HG03108 (cell line): Measurements from ENCODE around the gene GLB1L.

Source experiments
- ATAC-seq: cut with Tn5 transposase; IDR thresholded peaks from one replicate; pipeline ENCODE4 v1.9.1; 2021; ENCODE audit warnings: moderate library complexity; ENCODE audit not compliant: unreplicated experiment

The GLB1L gene

DNA sequence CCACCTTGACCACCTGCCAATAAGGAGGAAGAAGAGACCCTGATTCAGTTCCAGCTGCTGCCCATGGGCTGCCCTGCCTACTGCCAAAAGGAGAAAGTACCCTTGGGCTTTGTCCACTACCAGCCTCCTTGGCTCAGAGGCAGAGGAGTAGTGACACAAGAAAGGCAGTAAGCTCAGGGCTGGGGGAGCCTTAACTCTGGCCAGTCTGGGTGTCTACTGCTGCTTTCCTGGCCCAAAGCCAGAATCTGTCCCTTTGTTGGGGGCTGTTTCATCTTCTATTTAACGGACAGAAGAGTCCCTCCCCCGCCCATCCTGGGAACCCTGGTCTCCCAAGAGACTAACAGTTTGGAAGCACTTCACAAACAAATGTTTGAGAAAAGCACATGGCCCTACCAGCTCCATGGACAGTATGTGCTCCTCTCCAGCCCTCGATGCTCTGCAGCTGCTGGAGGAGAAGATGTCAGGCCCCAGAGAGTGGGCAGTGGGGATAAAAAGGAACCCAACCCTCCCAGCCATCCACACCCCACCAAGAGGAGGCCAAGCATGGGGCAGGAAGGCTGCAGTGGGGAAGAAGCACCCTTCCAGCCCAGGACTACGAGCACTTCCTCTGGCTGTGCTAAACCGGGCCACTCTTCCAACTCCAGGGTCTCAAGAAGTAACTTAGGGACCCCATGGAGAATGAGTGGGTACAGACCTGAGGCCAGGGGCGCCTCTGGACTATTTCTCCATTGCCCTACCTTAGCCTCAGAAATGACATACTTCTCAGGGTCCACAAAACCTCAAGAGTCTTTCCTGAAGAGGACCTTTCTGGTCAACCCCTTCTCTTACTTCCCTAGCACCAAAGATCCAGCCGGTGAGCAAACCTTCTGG, 17.0 kb downstream of the GLB1L start:
- no peak for ATAC-seq

DNA sequence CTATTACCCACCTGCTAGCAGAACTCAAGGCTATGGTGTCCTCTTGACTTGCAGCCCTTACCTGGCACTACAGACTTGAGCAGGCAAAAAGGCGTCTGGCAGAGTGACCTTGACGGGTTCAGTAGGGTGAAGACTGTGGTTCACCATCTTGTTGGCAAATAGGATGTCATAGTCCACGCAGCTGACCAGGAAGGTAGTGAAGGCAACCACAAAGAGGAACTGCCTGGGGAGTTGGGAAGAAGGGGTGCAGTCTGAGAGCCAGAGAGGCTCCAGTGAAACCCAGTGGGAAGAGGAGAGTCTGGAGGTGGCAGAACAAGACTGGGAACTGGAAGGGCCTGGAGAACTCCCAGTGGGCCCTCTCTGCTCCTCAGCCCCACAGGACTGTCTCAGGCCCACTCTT, 19.9 kb downstream of the GLB1L start:
- no peak for ATAC-seq

DNA sequence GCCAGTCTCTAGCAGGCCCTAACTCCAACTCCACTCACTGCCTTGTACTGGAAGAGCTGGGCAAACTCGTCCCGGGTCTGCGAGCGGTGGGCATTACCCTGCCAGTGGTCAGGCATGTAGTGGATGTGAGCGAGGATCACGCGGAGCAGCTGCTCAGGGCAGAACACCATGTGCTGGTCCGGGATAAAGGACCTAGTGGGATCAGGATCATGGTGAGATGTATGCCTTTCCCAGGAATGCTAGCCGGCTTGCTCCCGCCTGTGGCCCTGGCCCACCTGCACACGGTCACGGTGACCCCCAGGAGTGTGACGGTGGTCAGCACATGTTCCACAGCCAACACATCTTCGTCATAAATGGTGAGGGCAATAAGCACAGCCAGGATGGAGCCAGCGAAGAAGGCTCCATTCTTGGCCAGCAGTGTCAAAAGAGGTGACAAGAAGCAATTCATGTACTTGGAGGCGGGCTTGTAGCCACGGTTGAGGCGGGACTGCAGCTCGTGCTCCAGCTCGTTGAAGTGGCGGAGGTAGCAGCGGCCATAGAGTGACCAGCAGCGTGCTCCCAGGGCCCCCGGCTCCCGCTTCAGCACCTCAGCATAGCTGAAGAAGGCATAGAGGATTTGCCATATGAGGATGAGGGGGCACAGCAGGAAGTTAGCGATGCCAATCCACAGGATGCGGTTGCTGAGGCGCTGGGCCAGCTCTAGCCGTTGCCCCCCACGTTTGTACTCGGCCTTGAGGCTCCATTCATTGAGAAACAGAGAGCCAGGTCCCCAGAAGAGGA, 21.2 kb downstream of the GLB1L start:
- ATAC-seq = no peak

DNA sequence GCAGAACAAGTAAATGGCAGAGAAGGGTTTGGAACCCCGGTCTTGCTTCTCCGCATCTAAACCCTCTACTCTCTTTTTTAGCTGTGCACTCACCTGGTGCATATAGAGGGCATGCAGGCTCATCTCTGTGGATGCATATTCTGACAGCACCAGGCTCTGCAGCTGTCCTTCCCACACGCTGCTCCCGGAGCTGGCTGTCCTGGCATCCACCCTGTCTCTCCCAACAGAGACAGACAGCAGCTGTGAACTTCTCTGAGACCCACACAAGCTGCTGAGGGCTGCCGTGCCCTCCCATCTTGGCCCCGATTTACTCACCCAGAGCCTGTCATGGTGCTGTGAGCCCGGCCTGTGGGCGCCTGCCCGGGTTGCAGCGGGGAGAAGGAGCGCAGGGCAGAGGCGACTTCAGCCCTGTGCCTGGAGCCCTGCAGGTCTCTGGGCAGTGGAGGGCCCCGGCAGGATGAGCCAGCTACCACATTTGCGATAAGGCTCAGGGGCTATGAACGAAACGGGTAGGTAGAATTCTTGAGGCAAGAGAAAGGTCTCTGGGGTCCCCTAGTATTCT, 23.2 kb downstream of the GLB1L start:
- ATAC-seq = no peak

DNA sequence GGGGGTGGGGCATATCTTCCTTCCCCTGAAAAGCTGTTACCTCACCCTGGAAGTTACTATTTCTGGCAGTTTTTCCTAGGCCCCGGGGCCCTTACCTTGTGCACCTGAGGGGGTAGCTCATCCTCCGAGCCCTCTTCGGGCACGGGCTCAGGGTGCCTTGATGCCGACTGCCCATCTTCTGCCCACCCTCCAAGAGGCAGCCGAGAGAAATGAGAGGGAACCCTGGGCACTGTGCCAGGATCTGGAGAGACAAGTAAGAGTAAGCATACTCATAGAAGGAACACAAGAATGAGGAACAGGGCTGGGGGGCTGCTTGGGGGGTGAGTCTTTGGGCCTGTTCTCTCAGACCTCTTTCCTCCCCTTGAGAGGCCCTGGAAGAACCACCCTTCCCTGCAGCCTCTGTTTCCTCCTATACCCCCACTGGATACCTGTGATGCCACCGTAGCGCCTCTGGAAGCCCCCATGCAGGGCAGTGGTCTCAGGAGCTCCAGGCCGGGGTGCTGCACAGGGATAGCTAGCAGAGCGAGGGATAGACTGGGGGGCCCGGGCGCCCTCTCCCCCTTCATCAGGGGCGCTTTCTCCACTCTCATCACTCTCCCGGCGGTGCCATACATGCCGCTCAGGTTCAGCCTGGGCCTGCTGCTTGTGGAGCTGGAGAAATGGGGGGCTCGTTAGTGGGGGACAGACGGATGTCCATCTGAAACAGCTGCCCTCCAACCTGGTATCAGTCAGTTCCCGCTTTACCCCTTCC, 24.4 kb downstream of the GLB1L start:
- ATAC-seq = no peak

DNA sequence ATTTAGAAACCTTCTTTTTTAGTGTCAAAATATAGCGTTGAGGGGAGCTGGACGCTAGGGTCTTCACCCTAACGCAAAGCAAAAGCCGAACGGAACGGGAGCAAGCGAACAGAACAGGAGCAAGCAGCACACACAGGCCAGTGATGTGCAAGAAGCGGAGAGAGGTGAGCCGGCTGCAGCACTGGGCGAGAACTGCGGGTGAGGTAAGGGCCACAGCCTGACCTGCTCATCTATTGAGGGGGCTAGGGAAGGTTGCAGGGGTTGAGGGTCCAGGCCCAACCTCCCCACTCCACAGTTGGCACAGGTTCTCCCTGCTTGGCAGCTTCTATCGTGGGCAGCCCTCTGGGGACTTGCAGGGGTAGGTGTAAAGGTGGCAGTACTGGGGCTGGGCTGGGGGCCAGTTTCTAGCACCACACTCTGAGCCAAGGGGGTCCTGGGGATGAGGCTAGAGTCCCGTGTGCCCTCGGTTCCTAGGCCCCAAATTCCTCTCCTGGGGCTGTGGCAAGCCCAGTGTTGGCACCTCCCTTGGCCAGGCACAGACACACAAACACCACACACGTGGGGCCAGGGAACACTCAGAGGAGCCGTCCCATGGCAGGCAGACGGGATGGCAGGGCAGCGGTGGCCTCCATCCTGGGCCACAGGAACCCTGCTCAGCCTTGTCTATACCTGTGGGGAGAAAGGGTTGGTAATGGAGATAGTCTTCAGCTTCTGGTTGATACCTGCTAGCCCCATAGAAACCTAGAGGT, 25.3 kb downstream of the GLB1L start:
- ATAC-seq = no peak

DNA sequence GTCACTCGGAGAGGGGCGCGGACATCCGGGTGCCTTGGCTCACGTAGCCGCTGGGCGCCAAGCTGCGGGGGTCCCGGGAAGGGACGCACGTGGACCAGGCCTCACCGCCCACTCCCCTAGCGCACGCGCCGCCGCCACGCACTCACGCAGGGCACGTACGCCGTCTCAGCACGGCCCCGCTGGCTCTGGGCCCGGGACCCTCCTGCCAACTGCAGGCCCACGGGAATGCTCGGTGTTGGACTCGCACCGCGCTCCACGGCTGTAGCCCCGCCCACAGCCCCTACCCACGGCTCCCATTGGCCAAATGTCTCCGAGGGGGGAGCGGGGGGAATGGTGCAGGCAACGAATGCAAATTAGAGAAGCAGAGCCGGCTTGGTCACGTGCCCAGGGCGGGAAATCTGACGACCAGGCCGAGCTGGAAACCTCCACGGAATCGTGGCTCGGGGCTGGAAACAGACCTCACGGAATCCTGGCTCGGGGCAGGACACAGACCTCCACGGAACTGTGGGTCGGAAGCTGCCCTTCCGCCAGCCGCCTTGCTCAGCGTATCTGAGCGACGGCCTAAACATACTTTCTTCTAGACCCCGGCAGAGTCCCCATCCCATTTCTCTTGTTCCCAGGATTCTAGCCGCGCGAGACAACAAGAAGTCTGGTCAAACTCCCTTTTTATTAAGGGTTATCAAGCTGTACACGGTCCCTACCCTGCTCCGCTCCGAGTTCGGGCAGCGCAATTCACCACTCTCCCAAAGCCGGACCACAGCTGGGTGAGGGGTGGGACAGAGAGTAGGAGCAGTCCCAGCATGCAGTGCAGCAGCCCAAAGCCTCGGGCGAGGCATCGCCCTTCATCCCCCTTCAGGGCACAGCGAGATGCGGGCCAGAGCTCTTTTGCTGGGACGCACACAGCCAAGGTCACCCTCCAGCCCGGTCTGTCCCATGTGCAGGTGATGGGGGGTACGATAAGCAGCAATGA, 26.2 kb downstream of the GLB1L start, which contains the start of gene ABCB6:
Gene ABCB6, minus strand, starts transcription at position 227 of the 970 bp plus-strand sequence. CDS start 285 bp downstream, outside the sequence.
- peak; percentile 68 for ATAC-seq

DNA sequence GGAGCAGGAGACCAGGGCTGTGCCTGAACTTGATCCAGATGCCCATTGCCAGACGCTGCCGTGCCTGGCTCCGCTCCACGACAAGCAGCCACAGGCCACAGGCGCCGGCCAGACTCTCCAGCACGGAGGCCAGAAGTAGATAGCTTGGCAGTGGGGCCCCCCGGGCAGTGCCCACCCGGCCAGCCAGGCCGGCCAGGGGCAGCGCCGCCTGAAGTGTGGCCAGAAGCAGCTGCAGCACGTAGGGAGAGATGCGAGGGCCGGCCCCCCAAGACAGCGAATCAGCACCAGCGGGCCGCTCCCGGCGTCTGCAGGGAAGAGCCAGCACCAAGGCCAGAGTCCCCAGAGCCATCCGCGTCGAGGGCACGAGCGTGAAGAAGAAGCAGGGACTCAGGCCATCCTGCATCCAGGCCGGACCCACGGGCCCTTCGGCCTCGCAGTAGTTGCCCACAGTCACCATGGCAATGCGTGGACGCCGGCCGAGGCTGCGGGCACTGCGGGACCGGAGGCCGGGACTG, 27.0 kb downstream of the GLB1L start:
- peak; percentile 19 for ATAC-seq

DNA sequence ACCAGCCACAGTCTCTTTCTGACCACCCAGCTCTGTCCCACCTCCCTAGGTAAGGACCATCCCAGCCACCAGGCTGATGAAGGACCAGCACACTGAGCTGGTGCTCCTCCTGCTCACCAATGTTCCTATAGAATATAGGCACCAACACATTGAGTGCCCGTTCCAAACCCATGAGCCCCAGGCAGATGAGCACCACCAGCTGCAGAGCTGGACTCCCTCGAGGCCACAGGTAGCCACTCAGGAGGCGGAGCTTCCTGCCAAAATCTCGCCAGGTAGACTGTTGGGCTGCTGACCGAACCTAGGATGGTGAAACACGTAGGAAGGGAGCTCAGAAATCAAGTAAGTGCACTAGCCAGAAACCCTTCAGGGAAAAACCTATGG, 28.7 kb downstream of the GLB1L start:
- ATAC-seq = no peak

DNA sequence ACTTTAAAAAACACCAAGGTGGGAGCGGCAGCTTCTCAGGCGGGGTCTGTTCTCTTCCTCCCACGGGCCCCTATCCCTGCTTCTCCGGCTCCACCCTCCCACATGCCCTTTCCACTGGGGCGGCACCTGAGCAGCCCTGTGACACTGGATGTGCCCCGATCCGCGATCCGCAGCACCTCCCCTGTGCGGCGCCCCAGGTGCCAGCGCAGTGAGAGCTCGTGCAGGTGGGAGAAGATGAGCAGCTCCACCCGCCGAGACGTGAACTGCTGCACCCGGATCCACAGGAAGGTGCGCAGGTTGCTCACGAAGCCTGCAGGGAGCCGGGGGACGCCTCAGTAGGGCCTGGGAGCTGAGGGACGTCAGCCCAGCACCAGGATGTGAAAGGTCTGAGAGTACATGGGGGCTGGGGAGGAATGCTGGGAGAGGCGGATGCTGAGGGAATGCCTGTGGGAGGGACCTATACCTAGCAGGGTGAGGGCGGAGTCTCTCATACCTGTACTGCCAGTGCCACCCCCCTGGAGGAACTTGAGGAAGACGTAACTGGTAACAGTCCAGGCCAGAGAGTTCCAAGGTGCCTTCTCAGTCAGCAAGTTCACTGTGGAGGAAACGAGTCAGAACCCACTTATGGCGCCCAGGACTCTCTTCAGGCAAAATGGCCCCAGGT, 29.2 kb downstream of the GLB1L start:
- no peak for ATAC-seq

DNA sequence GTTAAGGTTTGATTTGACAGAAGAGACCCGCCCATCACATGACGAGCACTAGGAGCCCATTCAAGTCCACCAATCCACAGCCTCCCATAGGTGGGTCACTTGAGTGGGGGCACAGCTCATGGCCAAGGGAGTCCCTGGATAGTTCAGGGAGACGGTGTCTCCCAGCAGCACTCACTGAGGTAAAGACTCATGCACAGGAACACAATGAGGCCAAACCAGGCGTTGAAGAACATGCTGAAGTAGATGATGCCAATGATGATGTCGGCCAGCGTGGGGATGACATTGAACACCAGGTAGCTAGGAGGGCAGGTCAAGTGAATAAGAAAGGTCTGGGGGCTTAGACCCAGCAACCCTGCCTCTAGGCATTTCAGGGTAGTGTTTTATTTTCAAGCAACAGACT, 30.5 kb downstream of the GLB1L start:
- ATAC-seq = no peak

DNA sequence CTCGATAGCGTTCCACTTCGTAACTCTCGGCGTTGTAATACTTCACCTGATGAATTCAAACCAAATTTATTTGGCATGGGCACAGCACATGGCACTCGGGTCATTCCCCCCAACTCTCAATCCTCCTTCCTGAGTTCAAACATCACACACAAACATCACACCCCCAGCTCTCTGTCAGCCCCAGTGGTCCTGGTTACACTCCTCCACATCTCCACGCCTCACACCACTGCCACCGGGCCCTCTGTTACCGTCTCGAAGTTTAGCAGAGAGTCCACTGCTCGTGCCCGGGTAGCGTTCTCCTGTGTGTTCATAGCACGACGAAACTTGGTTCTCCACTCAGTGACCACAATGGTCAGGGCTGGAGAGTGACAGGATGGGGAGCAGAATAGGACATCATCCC, 31.1 kb downstream of the GLB1L start:
- ATAC-seq = no peak

DNA sequence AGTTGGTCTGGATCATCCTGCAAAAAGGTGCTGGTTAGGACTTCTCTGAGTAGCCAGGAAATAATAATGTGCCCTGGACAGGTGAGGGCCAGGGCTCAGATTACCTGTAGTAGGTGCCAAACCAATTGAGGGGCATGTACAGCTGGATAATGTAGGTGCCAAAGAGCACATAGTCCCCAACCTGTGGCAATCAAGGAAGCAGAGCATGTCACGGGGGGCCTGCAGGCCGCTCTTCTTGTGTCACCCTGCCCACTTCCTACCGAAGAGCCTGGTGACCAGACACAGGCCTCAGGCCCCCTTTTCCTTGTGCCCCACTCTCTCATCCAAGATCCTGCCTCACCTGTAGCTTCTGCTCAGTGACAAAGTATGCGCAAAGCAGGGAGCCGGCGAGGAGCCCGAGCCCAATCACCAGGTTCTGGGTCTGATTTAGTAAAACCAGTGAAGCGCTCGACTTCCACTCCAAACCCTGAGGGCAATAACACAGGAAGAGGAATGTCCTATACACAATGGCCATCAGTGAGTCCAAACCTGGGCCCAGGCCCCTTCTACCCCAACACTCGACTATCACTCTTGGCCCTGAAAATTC, 31.7 kb downstream of the GLB1L start:
- ATAC-seq = no peak

DNA sequence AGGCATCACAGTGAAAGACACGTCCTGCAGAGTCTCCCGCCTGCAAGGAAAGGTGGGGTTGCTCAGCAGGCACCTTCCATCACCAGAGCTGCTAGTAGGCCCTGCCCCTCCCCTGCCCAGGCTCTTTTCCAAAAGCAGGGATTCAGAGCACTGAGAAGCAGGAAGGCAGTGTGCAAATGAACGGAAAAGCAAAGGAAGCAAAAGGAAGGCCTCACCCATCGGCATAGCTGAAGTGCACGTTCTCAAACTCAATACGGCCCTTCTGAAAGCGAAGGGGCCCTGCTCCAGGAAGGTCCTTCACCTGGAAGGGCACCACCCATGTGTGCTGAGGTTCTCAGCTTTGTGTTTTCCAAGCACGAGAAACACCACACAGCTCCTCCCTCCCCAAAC, 32.2 kb downstream of the GLB1L start:
- no peak for ATAC-seq

DNA sequence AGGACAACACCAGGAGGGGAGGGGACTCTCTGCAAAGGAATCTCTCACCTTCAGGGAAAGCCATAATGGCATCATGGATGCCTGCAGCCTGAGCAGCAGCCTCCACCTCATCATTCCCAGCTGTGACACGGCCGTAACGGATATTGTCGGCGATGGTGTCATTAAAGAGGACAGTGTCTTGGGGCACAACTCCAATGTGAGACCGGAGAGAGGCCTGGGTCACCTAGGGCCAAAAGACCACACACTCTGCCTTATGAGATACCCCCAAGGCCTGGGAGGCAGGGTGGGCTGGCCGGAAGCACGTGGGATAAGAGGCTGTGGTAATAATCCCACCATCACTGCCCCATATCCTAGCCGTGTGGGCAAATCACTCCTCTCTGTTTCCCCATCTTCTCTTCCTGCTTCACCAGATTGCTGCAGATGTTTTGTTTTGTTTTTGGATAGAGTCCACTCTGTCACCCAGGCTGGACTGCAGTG, 34.3 kb downstream of the GLB1L start:
- no peak for ATAC-seq

DNA sequence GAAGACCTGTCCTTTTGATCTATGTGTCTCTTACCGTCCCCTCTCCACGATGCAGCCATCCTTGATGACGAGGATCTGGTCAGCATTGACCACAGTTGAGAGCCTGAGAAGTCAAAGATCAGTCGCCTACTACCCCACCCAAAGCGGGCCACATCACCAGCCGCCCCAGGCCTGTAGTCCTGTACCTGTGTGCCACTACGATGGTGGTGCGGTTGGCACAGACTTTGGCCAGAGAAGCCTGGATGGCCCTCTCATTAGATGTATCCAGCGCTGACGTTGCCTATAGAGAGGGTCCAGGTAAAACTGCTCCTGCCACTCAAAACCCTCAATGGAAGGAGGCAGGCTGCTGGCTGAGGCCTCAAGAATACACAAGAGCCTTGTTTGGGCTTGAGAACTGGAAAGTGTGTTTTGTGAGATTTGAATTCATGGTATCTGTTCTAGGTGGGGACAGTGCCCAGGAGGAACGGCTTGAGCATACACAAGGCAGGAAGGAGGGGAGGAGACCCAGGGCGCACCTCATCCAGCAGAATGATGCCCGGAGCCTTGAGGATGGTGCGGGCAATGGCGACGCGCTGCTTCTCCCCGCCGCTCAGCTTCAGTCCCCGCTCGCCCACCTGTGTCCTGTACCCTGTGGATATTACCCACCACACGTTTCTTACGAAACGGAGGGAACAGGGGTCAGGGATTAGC, 34.9 kb downstream of the GLB1L start:
- no peak for ATAC-seq
